DND-41 (cell line): Measurements from ENCODE around the gene UBR3.

ENCODE experiments used
- ATAC-seq: fragments of 200-7000 bp; cut with Tn5 transposase; 3 replicates; pipeline ENCODE4 v1.9.1; 2021; ENCODE audit warnings: low read depth; ENCODE audit not compliant: insufficient read depth
- DNase-seq: peaks from one replicate; pipeline ENCODE4 v3.0.0-alpha.2; 2020
- H2AFZ ChIP-seq: 2 replicates; pipeline ENCODE4 v1.6.0; 2012; ENCODE audit warnings: low read depth, low read length
- H3K27ac ChIP-seq: 2 replicates; pipeline ENCODE4 v1.5.1; 2012; ENCODE audit warnings: low read length, inconsistent platforms
- H3K27me3 ChIP-seq: fragments of 200-600 bp; sonication (generic); 2 replicates; pipeline ENCODE4 v1.6.0; 2012; ENCODE audit warnings: low read length, mild to moderate bottlenecking, inconsistent platforms; ENCODE audit not compliant: insufficient read depth, poor library complexity
- H3K36me3 ChIP-seq: 2 replicates; pipeline ENCODE4 v1.5.1; 2012; ENCODE audit warnings: low read length, inconsistent platforms; ENCODE audit not compliant: insufficient read depth
- H3K4me1 ChIP-seq: 2 replicates; pipeline ENCODE4 v1.5.1; 2012; ENCODE audit warnings: mild to moderate bottlenecking, low read length; ENCODE audit not compliant: insufficient read depth
- H3K4me2 ChIP-seq: 2 replicates; pipeline ENCODE4 v1.6.0; 2012; ENCODE audit warnings: mild to moderate bottlenecking, moderate library complexity, low read length, inconsistent platforms; ENCODE audit not compliant: insufficient read depth
- H3K4me3 ChIP-seq, 2 experiments: fragments of 200-600 bp in 1 of 2; shearing (Covaris generic) in 1 of 2; 2 replicates each; pipeline ENCODE4 v1.5.1; 2012 to 2016; ENCODE audit warnings: inconsistent platforms in 2 of 2, low read length in 2 of 2, mild to moderate bottlenecking in 2 of 2, low read depth in 1 of 2, moderate library complexity in 1 of 2
- H3K79me2 ChIP-seq: 2 replicates; pipeline ENCODE4 v1.6.0; 2012; ENCODE audit warnings: low read length, inconsistent platforms; ENCODE audit not compliant: insufficient read depth
- H3K9ac ChIP-seq: 2 replicates; pipeline ENCODE4 v1.6.0; 2012; ENCODE audit warnings: low read depth, mild to moderate bottlenecking, inconsistent platforms, low read length, moderate library complexity
- H3K9me3 ChIP-seq: 2 replicates; pipeline ENCODE4 v1.5.1; 2012; ENCODE audit warnings: low read length, moderate library complexity, mild to moderate bottlenecking, inconsistent platforms; ENCODE audit not compliant: insufficient read depth, severe bottlenecking
- H4K20me1 ChIP-seq: 2 replicates; pipeline ENCODE4 v1.6.0; 2012; ENCODE audit warnings: low read length; ENCODE audit not compliant: insufficient read depth
- CTCF ChIP-seq: IDR thresholded peaks from 2 replicates; pipeline ENCODE4 v1.5.1; 2012; ENCODE audit warnings: borderline replicate concordance, low read length, moderate library complexity, mild to moderate bottlenecking; ENCODE audit not compliant: poor library complexity, severe bottlenecking; ENCODE audit errors: extremely low read depth
- EZH2 ChIP-seq: IDR thresholded peaks from 3 replicates; pipeline ENCODE4 v1.6.1; 2012; ENCODE audit warnings: borderline replicate concordance, low read depth, mild to moderate bottlenecking, moderate library complexity, low read length, inconsistent platforms; ENCODE audit not compliant: severe bottlenecking

Gene UBR3

GRCh38 chr2:169999054-169999453 lies 171.8 kb downstream of the UBR3 start:
- Histone ChIP-seq H3K9ac (no peak overlapping the region), H4K20me1 (no peaks in the 10 kb centered on the region), H3K36me3 (peaks cover 49% of the 10 kb centered on the region), H3K4me2 (no peak overlapping the region), H2AFZ (no peak overlapping the region), H3K27ac (no peak overlapping the region), H3K79me2 (no peaks in the 10 kb centered on the region), H3K9me3 (peaks cover 18% of the 10 kb centered on the region), H3K4me1 (no peaks in the 10 kb centered on the region), H3K27me3 (no peaks in the 10 kb centered on the region), H3K4me3 (no peak overlapping the region)
- no peak for TF ChIP-seq EZH2
- no peak for TF ChIP-seq CTCF
- no peak for ATAC-seq
- no peak for DNase-seq

- Histone ChIP-seq H3K9ac (no peak overlapping the region), H3K27ac (no peak overlapping the region), H3K36me3 (peaks cover 44% of the 10 kb centered on the region), H3K27me3 (no peaks in the 10 kb centered on the region), H3K4me3 (no peak overlapping the region), H3K79me2 (no peaks in the 10 kb centered on the region), H4K20me1 (no peaks in the 10 kb centered on the region), H2AFZ (no peak overlapping the region), H3K4me1 (no peaks in the 10 kb centered on the region), H3K9me3 (peaks cover 8% of the 10 kb centered on the region), H3K4me2 (no peak overlapping the region)
- ATAC-seq (no peak), DNase-seq (no peak)
- no peak for TF ChIP-seq CTCF
- no peak for TF ChIP-seq EZH2
Observed at GRCh38 chr2:170002096-170002495, 174.8 kb downstream of the UBR3 start.

GRCh38 chr2:170005702-170006101 lies 178.4 kb downstream of the UBR3 start:
- no peak for ATAC-seq
- Histone ChIP-seq H3K4me2 (no peak overlapping the region), H2AFZ (no peak overlapping the region), H4K20me1 (no peaks in the 10 kb centered on the region), H3K79me2 (no peaks in the 10 kb centered on the region), H3K4me3 (no peak overlapping the region), H3K9me3 (no peaks in the 10 kb centered on the region), H3K9ac (no peak overlapping the region), H3K4me1 (no peaks in the 10 kb centered on the region), H3K27me3 (no peaks in the 10 kb centered on the region), H3K36me3 (peaks cover 41% of the 10 kb centered on the region), H3K27ac (no peak overlapping the region)
- no peak for DNase-seq
- TF ChIP-seq CTCF (no peak), EZH2 (no peak)

GRCh38 chr2:170006587-170007325 lies 179.5 kb downstream of the UBR3 start:
- H3K9ac ChIP-seq, result no peak overlapping the region
- H3K4me1 ChIP-seq, result no peaks in the 10 kb centered on the region
- no peak overlapping the region for H3K4me2 ChIP-seq
- no peaks in the 10 kb centered on the region for H3K79me2 ChIP-seq
- no peaks in the 10 kb centered on the region for H3K27me3 ChIP-seq
- no peak overlapping the region for H3K4me3 ChIP-seq
- no peak overlapping the region for H2AFZ ChIP-seq
- no peaks in the 10 kb centered on the region for H4K20me1 ChIP-seq
- ATAC-seq (no peak), DNase-seq (no peak)
- TF ChIP-seq CTCF (no peak), EZH2 (no peak)
- H3K36me3 ChIP-seq, result peaks cover 41% of the 10 kb centered on the region
- no peak overlapping the region for H3K27ac ChIP-seq
- H3K9me3 ChIP-seq, result no peaks in the 10 kb centered on the region
